ACC112 (cell line): ENCODE results near the gene TAF4B.

Experiments
- H2AFZ ChIP-seq: fragments of 200-600 bp; sonication (generic); one replicate; pipeline ENCODE4 v1.6.0; 2017; ENCODE audit warnings: antibody characterized with exemption, low read length; ENCODE audit not compliant: unreplicated experiment
- H3K27ac ChIP-seq: fragments of 200-600 bp; sonication (generic); 2 replicates; pipeline ENCODE4 v1.5.1; 2014; ENCODE audit warnings: low read depth, mild to moderate bottlenecking, antibody characterized with exemption, low read length, moderate library complexity
- H3K27me3 ChIP-seq: fragments of 200-600 bp; sonication (generic); 2 replicates; pipeline ENCODE4 v1.6.1; 2014; ENCODE audit warnings: mild to moderate bottlenecking, antibody characterized with exemption, low read length, moderate library complexity, mixed read lengths; ENCODE audit not compliant: insufficient read depth
- H3K36me3 ChIP-seq: fragments of 200-600 bp; sonication (generic); 2 replicates; pipeline ENCODE4 v1.6.1; 2016; ENCODE audit warnings: mild to moderate bottlenecking, antibody characterized with exemption, low read length, moderate library complexity, mixed read lengths; ENCODE audit not compliant: insufficient read depth
- H3K4me1 ChIP-seq: fragments of 200-600 bp; sonication (generic); one replicate; pipeline ENCODE4 v1.6.1; 2016; ENCODE audit warnings: low read length, mixed read lengths; ENCODE audit not compliant: insufficient read depth, unreplicated experiment, control insufficient read depth
- H3K4me3 ChIP-seq: fragments of 200-600 bp; sonication (generic); 2 replicates; pipeline ENCODE4 v1.5.1; 2014; ENCODE audit warnings: mild to moderate bottlenecking, low read depth, low read length
- H3K79me2 ChIP-seq: fragments of 200-600 bp; sonication (generic); one replicate; pipeline ENCODE4 v1.6.0; 2016; ENCODE audit warnings: low read length; ENCODE audit not compliant: control insufficient read depth, unreplicated experiment, insufficient read depth

TAF4B gene

GRCh38 chr18:26335571-26336487, 109.6 kb downstream of the TAF4B start:
- no peak overlapping the region for H2AFZ ChIP-seq
- H3K79me2 ChIP-seq = no peaks in the 10 kb centered on the region
- no peaks in the 10 kb centered on the region for H3K27me3 ChIP-seq
- no peaks in the 10 kb centered on the region for H3K4me1 ChIP-seq
- H3K27ac ChIP-seq = no peak overlapping the region
- no peaks in the 10 kb centered on the region for H3K36me3 ChIP-seq
- H3K4me3 ChIP-seq = no peak overlapping the region

- Histone ChIP-seq H3K4me3 (no peak overlapping the region), H3K4me1 (no peaks in the 10 kb centered on the region), H3K27me3 (no peaks in the 10 kb centered on the region), H2AFZ (no peak overlapping the region), H3K36me3 (no peaks in the 10 kb centered on the region), H3K79me2 (no peaks in the 10 kb centered on the region), H3K27ac (no peak overlapping the region)
Measured at GRCh38 chr18:26336572-26336971, 110.3 kb downstream of the TAF4B start.

GRCh38 chr18:26342646-26343045, 116.4 kb downstream of the TAF4B start:
- Histone ChIP-seq H3K4me3 (no peak overlapping the region), H2AFZ (no peak overlapping the region), H3K79me2 (no peaks in the 10 kb centered on the region), H3K4me1 (no peaks in the 10 kb centered on the region), H3K36me3 (0 out of 2 replicates have a peak, but pooled peaks cover 5% of the 10 kb centered on the region), H3K27me3 (no peaks in the 10 kb centered on the region), H3K27ac (no peak overlapping the region)

GRCh38 chr18:26350961-26351360, 124.7 kb downstream of the TAF4B start:
- no peaks in the 10 kb centered on the region for H3K79me2 ChIP-seq

GRCh38 chr18:26356045-26356785, 130.0 kb downstream of the TAF4B start:
- no peaks in the 10 kb centered on the region for H3K4me1 ChIP-seq
- H3K36me3 ChIP-seq = no peaks in the 10 kb centered on the region
- H3K4me3 ChIP-seq = no peak overlapping the region
- H3K79me2 ChIP-seq = no peaks in the 10 kb centered on the region
- H3K27ac ChIP-seq = no peak overlapping the region
- no peak overlapping the region for H2AFZ ChIP-seq
- no peaks in the 10 kb centered on the region for H3K27me3 ChIP-seq

More at GRCh38 chr18:26350961-26351360, 124.7 kb downstream of the TAF4B start:
- no peaks in the 10 kb centered on the region for H3K27me3 ChIP-seq
- H3K4me3 ChIP-seq = no peak overlapping the region
- no peak overlapping the region for H3K27ac ChIP-seq
- no peak overlapping the region for H2AFZ ChIP-seq
- 0 out of 2 replicates have a peak, but pooled peaks cover 5% of the 10 kb centered on the region for H3K36me3 ChIP-seq
- no peaks in the 10 kb centered on the region for H3K4me1 ChIP-seq

GRCh38 chr18:26357960-26358359, 131.7 kb downstream of the TAF4B start:
- no peaks in the 10 kb centered on the region for H3K36me3 ChIP-seq
- H3K4me1 ChIP-seq = no peaks in the 10 kb centered on the region
- no peaks in the 10 kb centered on the region for H3K79me2 ChIP-seq
- no peaks in the 10 kb centered on the region for H3K27me3 ChIP-seq
- no peak overlapping the region for H2AFZ ChIP-seq
- no peak overlapping the region for H3K27ac ChIP-seq
- no peak overlapping the region for H3K4me3 ChIP-seq

GRCh38 chr18:26362021-26362420, 135.8 kb downstream of the TAF4B start:
- Histone ChIP-seq H3K27me3 (no peaks in the 10 kb centered on the region), H3K4me1 (no peaks in the 10 kb centered on the region), H3K4me3 (no peak overlapping the region), H3K36me3 (no peaks in the 10 kb centered on the region), H3K79me2 (no peaks in the 10 kb centered on the region), H2AFZ (no peak overlapping the region), H3K27ac (no peak overlapping the region)

- Histone ChIP-seq H3K36me3 (no peaks in the 10 kb centered on the region), H3K4me1 (no peaks in the 10 kb centered on the region), H3K4me3 (no peak overlapping the region), H3K27ac (no peak overlapping the region), H2AFZ (no peak overlapping the region), H3K79me2 (no peaks in the 10 kb centered on the region), H3K27me3 (no peaks in the 10 kb centered on the region)
Measured at GRCh38 chr18:26367425-26367824, 141.2 kb downstream of the TAF4B start.

GRCh38 chr18:26370037-26370436, 143.8 kb downstream of the TAF4B start:
- H3K27me3 ChIP-seq = no peaks in the 10 kb centered on the region
- no peak overlapping the region for H3K4me3 ChIP-seq
- no peak overlapping the region for H3K27ac ChIP-seq
- H3K4me1 ChIP-seq = no peaks in the 10 kb centered on the region
- H2AFZ ChIP-seq = no peak overlapping the region
- H3K36me3 ChIP-seq = no peaks in the 10 kb centered on the region
- H3K79me2 ChIP-seq = no peaks in the 10 kb centered on the region

GRCh38 chr18:26376105-26376504, 149.9 kb downstream of the TAF4B start:
- Histone ChIP-seq H3K27me3 (no peaks in the 10 kb centered on the region), H3K79me2 (no peaks in the 10 kb centered on the region), H3K4me1 (no peaks in the 10 kb centered on the region), H3K36me3 (no peaks in the 10 kb centered on the region), H3K27ac (no peak overlapping the region), H2AFZ (no peak overlapping the region), H3K4me3 (no peak overlapping the region)
